Fibroblast of skin of left biceps (primary cell): ENCODE data around the gene PGAP2.
A peak's percentile ranks its signal among the peaks of the same experiment; 100 is the strongest.
"Not testable (repeated sequence)": the region's sequence is repeated elsewhere in the genome, so short reads cannot be mapped to it uniquely, and the experiment has no call there.

Source experiments
- DNase-seq, 2 experiments: peaks; one replicate each; pipeline ENCODE4 v3.0.0-alpha.2; 2013; ENCODE audit warnings: low read depth in 2 of 2

Gene PGAP2

DNA sequence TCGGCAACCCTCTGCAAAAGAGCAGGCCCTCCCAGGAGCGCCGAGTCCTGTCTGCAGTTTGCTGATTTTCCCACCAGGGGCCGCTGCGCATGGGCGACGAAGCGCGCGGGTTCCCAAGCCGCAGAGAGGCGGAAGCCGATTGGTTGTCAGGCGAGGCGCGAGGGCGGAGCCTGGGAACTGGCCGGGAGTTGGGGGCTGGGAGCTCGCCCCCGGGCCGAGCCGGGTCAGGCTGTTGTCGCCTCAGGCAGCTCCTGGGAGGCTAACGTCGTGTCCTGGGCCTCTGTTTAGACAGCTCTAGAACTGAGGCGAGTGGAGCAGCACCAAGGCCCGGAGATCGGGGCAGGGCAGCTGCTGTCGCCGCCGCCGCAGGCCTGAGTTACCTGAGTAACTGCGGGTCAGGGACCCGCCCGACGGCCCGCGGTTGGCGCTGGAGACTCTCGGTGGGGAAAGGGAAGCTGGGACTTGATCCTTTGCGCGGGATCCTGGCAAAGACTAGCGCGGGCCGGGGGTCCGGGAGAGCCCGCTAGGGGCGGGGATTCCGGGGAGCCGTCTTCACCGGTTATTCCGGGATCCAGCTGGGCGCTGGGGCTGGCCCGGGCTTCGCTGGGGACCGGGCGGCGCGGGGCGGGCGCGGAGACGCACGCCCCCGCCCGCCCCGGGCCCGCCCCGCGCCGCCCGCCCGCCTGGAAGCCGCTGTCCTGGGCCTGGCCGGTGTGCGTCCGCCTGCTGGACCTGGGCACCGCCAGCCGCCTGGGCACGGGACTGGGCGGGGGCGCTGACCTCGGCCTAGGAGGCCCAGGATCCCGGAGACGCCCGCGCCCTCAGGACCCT lies 46.8 kb downstream of the PGAP2 start, which contains the start of gene STIM1:
Gene STIM1 (plus strand): TSS at position 688 of the 831 bp plus-strand sequence. CDS start 607 bp downstream, outside the sequence.
- peak; percentile 75 to 80 for DNase-seq

GRCh38 chr11:3855808-3856491 lies 47.6 kb downstream of the PGAP2 start:
- DNase-seq: no peak

- no peak for DNase-seq
Observed at GRCh38 chr11:3856856-3857553, 48.6 kb downstream of the PGAP2 start.

DNA sequence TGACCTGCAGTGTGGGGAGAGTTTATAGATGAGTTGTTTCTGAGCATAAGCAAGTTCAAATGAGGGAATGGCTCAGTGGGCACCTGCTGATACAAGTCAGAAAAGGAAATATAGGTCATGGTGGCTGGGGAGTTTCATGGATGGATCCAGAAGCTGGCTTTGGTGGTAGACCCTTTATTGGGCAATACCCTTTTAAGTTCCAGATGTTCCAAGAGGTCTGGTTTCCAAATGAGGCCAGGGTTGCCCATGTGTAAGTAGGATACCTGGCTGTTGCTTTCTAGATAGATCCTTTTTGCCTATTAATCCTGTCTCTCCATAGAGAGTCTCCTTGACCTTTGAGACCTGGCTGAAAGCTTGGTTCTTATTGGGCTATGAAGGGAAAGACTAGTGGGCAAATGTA lies 49.3 kb downstream of the PGAP2 start:
- no peak for DNase-seq

DNA sequence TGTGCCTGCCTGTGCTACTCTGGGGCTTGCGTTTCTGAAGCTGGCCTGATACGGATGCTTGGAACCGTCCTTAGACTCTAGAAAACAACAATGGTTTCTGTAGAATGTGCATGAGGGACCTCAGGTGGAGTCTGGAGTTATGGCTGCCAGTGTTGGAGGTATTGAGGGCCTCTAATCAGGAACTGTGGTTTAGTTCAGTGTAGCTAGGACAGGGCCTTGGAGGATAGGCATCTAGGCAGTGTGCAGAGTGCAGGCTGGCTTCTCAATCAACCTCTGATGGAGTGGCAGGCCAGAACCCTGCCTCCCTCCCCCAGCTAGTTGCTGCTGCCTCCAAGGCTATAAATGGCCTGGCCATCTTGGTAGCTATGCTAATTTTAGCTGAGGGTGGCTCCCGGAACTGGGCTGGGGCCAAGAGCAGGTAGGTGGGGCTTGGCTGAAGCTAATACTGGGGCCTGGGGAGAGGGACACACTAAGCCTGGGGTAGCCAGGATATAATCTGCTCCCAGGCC lies 51.1 kb downstream of the PGAP2 start:
- no peak for DNase-seq

GRCh38 chr11:3860375-3860774 lies 52.0 kb downstream of the PGAP2 start:
- no peak for DNase-seq

DNA sequence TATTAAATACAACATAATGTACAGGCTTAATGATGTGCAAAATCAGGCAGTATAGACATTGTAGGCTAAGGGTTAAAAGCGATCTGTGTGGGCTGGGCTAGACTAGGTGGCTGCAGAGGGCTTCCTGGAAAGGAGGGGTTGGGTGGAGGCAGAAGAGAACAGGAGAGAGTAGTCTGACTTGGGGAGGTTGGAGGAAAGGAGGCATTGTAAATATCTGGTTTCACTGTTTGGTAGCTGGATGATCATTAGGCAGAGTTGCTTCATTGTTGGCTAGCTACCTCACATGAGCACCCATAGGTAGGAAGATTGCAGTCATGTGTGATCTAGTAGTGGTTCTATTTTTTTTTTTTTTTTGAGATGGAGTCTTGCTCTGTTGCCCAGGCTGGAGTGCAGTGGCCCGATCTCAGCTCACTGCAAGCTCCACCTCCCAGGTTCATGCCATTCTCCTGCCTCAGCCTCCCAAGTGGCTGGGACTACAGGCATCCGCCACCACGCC lies 52.6 kb downstream of the PGAP2 start:
- not testable (repeated sequence) for DNase-seq

DNA sequence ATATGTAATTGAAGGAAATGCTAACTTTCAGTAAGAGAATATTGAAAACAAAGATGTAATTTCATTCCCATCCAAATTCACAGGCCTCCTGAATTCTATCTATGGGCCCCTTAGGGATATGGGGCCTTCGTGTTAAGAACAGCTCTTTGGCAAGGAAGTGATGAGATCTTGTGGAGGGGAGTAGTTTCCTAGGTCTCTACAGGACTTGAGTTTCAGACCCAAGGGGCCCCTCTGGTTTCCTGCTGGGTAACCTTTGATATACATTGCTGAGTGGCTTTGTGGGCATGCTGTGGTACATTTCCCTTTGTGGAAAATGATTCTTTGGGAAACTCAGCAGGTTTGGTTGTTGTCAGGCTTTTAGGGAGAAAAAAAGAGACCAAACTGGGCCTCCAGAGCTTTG lies 53.3 kb downstream of the PGAP2 start:
- DNase-seq: no peak

- DNase-seq: no peak
Observed at GRCh38 chr11:3865388-3866193, 57.2 kb downstream of the PGAP2 start.

- DNase-seq: no peak
Observed at GRCh38 chr11:3866206-3866605, 57.8 kb downstream of the PGAP2 start.

- DNase-seq: no peak
Observed at GRCh38 chr11:3866836-3867208, 58.5 kb downstream of the PGAP2 start.

GRCh38 chr11:3867209-3868091 lies 59.1 kb downstream of the PGAP2 start:
- DNase-seq: no peak

DNA sequence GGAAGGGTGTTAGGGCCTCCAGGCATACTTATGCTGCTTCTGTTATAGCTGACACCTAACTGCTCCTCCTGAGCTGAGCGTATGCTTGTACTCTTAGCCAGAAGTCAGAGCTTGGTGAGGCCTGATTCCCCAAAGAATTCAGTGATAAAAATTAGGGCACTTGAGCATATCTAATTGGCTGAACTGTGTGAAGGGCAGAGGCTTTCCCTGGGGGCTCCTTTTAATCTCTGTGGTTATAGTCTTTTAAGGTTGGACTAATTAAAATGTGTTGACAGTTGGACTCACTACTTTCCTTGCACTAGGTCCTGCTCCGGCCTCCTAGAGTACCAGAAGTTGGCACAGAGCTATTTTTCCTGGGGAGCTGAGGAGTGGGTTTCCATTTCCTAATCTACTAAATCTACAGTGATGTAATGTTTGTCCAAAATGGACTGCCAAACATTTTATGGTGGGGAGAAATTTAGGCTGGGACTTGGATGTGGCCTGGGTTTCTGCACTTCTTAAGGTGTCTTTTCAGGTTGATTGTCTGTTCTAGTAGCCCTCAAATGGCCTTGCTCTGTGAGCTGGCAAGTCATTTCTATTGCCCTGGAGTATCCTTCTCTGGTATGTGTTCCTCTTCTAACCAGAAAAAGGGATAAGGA lies 65.5 kb downstream of the PGAP2 start:
- DNase-seq: no peak
